GM04503 (cell line): Measurements from ENCODE around the gene GPRASP2.
"Not testable (repeated sequence)": the region's sequence is repeated elsewhere in the genome, so short reads cannot be mapped to it uniquely, and the experiment has no call there.

Experiments used
- DNase-seq: peaks from one replicate; pipeline ENCODE4 v3.0.0-alpha.2; 2012; ENCODE audit warnings: low read depth

Gene GPRASP2

GRCh38 chrX:102712216-102712966, at the start of gene GPRASP2:
Gene GPRASP2 (plus strand): TSS chrX:102712448. CDS start chrX:102714870, 2,422 bp downstream.
- DNase-seq: no peak

GRCh38 chrX:102663820-102664219, 48.4 kb upstream of the GPRASP2 start:
- DNase-seq: not testable (repeated sequence)

GRCh38 chrX:102667034-102667433, 45.2 kb upstream of the GPRASP2 start:
- DNase-seq: not testable (repeated sequence)

GRCh38 chrX:102669526-102669925, 42.7 kb upstream of the GPRASP2 start:
- DNase-seq: no peak

- no peak for DNase-seq
Measured at GRCh38 chrX:102672856-102673255, 39.4 kb upstream of the GPRASP2 start.

GRCh38 chrX:102677479-102677878, 34.8 kb upstream of the GPRASP2 start:
- DNase-seq: not testable (repeated sequence)

- no peak for DNase-seq
Measured at GRCh38 chrX:102684772-102685520, 27.3 kb upstream of the GPRASP2 start.

GRCh38 chrX:102694749-102695148, 17.5 kb upstream of the GPRASP2 start:
- DNase-seq: no peak

- DNase-seq: no peak
Measured at GRCh38 chrX:102696306-102696705, 15.9 kb upstream of the GPRASP2 start.

GRCh38 chrX:102697494-102697893, 14.8 kb upstream of the GPRASP2 start:
- no peak for DNase-seq

- DNase-seq: no peak
Measured at GRCh38 chrX:102708900-102709299, 3.3 kb upstream of the GPRASP2 start.

- DNase-seq: no peak
Measured at GRCh38 chrX:102711872-102712215, 404 bp upstream of the GPRASP2 start.

GRCh38 chrX:102712981-102713625, 855 bp downstream of the GPRASP2 start:
- DNase-seq: no peak

- no peak for DNase-seq
Measured at GRCh38 chrX:102714994-102715393, 2.7 kb downstream of the GPRASP2 start.

GRCh38 chrX:102715967-102716366, 3.7 kb downstream of the GPRASP2 start:
- no peak for DNase-seq

- peak; percentile 21 for DNase-seq
Measured at GRCh38 chrX:102720237-102721168, 8.3 kb downstream of the GPRASP2 start, which contains the start of gene GPRASP3. Gene GPRASP3 (plus strand): TSS chrX:102720743. CDS start chrX:102748996, 28,253 bp downstream.

- DNase-seq: not testable (repeated sequence)
Measured at GRCh38 chrX:102721169-102721506, 8.9 kb downstream of the GPRASP2 start.

- no peak for DNase-seq
Measured at GRCh38 chrX:102723456-102723855, 11.2 kb downstream of the GPRASP2 start.

- no peak for DNase-seq
Measured at GRCh38 chrX:102727761-102728160, 15.5 kb downstream of the GPRASP2 start.

GRCh38 chrX:102728646-102729045, 16.4 kb downstream of the GPRASP2 start:
- no peak for DNase-seq

- no peak for DNase-seq
Measured at GRCh38 chrX:102739657-102740056, 27.4 kb downstream of the GPRASP2 start.

GRCh38 chrX:102744307-102744706, 32.1 kb downstream of the GPRASP2 start:
- no peak for DNase-seq
